22Rv1 (cell line): ENCODE data around the gene GNLY.

ENCODE experiments used
- H3K27ac ChIP-seq: fragments of 450-650 bp; 2 replicates; pipeline ENCODE4 v1.5.1; 2017
- CTCF ChIP-seq: fragments of 450-650 bp; IDR thresholded peaks from 2 replicates; pipeline ENCODE4 v1.5.1; 2017; ENCODE audit warnings: mild to moderate bottlenecking
- ZFX ChIP-seq: fragments of 450-650 bp; IDR thresholded peaks from 2 replicates; pipeline ENCODE4 v1.6.1; 2017; ENCODE audit warnings: antibody characterized with exemption, borderline replicate concordance

Gene GNLY

GRCh38 chr2:85699325-85699724, 5.2 kb downstream of the GNLY start:
- TF ChIP-seq CTCF (no peak), ZFX (no peak)
- no peak overlapping the region for H3K27ac ChIP-seq

GRCh38 chr2:85702172-85702571, 8.0 kb downstream of the GNLY start:
- no peak overlapping the region for H3K27ac ChIP-seq
- TF ChIP-seq ZFX (no peak), CTCF (no peak)

GRCh38 chr2:85702800-85703199, 8.6 kb downstream of the GNLY start:
- no peak overlapping the region for H3K27ac ChIP-seq
- TF ChIP-seq ZFX (no peak), CTCF (no peak)

- H3K27ac ChIP-seq = no peak overlapping the region
- TF ChIP-seq ZFX = no peak
- no peak for TF ChIP-seq CTCF
Measured at GRCh38 chr2:85703329-85703728, 9.2 kb downstream of the GNLY start.

- H3K27ac ChIP-seq = no peak overlapping the region
- no peak for TF ChIP-seq CTCF
- no peak for TF ChIP-seq ZFX
Measured at GRCh38 chr2:85704038-85704437, 9.9 kb downstream of the GNLY start.

- no peak overlapping the region for H3K27ac ChIP-seq
- TF ChIP-seq ZFX (no peak), CTCF (no peak)
Measured at GRCh38 chr2:85704800-85705679, 10.9 kb downstream of the GNLY start.

GRCh38 chr2:85705680-85706039, 11.5 kb downstream of the GNLY start:
- H3K27ac ChIP-seq = no peak overlapping the region
- TF ChIP-seq ZFX (no peak), CTCF (no peak)
